HG03025 (cell line): ENCODE results near the gene OR2AE1.

Experiments used
- ATAC-seq: cut with Tn5 transposase; IDR thresholded peaks from one replicate; pipeline ENCODE4 v1.9.1; 2021; ENCODE audit warnings: mild to moderate bottlenecking, moderate library complexity; ENCODE audit not compliant: unreplicated experiment, low FRiP score

The OR2AE1 gene

GRCh38 chr7:99860281-99861127 lies 16.3 kb downstream of the OR2AE1 start:
- ATAC-seq = no peak

- ATAC-seq = no peak
These were observed 21.6 kb downstream of the OR2AE1 start for GRCh38 chr7:99855236-99855635.

DNA sequence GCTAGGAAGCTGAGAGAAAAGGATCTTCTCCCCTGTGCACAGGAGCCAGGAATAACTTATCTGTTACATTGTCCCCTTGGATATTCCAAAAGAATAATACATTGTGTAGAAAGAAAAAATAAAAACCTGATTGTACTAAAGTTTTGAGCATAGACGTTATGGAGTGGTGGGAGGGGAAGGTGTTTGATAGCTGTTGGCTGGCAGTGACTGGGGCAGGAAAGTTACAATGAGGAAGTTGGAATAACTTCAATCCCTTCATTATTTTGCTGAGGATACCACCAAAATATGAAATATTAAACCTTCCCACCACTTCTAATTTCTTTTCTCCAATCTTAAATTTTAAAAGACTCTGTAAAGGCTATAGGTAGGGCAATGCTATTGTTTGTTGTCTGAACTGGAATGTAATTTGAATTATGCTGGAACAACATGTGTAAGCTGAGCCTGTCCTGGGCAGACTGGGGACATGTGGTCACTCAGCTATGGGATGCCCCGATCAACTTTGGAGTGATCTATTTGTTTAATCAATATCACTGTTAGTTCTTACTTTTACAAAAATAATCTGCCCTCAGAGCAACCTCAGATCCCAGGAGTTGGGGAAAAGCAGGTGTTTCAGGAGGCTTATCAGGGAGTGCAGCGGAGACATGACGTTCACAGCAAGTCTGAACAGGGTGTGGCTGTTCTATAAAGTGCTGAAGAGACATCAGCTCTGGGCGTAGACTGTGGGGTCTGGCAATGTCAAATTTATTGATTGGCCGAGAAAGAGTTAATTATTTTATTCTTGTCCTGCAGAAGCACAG lies 28.2 kb downstream of the OR2AE1 start:
- ATAC-seq = no peak

DNA sequence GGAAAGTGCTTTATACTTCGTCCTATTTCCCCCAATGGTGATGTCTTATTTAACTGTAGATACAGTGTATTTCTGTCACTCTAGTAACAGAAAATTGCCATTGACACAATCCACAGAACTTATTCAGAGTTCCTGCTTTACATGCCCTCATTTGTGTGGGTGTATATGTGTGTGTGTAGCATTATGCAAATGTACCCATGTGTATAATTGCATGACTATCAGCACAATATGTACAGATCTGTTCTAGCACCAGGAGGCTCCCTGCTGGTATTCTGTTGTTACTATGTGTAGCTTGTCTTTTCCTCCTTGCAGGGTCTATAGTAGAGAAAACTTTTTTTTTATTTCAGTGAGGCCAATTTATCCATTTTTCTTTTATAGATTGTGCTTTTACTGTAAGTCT lies 32.5 kb downstream of the OR2AE1 start:
- no peak for ATAC-seq

GRCh38 chr7:99843808-99844207 lies 33.0 kb downstream of the OR2AE1 start:
- no peak for ATAC-seq

- ATAC-seq = no peak
These were observed 33.9 kb downstream of the OR2AE1 start for GRCh38 chr7:99842926-99843325.

DNA sequence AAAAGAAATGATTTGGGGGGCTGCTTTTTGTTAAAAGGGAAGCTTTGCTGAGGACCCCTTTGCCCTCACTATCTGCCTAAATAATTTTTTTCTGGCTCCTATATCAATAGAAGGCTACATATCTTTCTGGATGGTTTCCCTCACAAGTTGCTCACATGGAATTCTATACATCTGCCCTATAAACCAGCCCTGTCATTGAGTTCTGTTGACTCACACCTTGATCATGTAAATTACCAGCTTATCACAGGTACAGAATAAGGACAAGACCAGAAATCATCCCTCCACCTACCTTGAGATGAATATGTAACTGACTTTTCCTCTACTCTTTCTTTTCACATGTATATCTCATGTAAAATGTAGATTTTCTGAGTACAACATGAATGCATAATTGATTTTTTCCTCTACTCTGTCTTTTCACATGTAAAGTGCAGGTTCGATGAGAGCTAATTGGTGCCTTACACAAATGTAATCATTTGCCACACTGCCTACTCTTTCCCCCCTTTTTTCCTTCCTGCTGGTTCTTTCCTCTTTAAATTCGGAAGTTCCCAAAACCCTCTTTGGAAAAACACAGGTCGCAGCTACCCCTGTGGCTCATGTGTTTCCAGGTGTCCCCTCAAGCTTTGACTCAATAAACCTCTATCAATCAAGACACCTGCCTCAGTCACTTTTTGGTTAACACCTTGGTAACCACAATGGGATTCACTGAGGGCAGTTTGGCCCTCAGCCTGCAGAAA lies 36.5 kb downstream of the OR2AE1 start:
- no peak for ATAC-seq

GRCh38 chr7:99839287-99840021 lies 37.4 kb downstream of the OR2AE1 start:
- ATAC-seq = no peak

GRCh38 chr7:99837649-99838361 lies 39.0 kb downstream of the OR2AE1 start:
- ATAC-seq = no peak

- no peak for ATAC-seq
These were observed 41.6 kb downstream of the OR2AE1 start for GRCh38 chr7:99835189-99835588.

GRCh38 chr7:99834382-99834781 lies 42.5 kb downstream of the OR2AE1 start:
- ATAC-seq = no peak

GRCh38 chr7:99833289-99833877 lies 43.5 kb downstream of the OR2AE1 start:
- ATAC-seq = no peak

DNA sequence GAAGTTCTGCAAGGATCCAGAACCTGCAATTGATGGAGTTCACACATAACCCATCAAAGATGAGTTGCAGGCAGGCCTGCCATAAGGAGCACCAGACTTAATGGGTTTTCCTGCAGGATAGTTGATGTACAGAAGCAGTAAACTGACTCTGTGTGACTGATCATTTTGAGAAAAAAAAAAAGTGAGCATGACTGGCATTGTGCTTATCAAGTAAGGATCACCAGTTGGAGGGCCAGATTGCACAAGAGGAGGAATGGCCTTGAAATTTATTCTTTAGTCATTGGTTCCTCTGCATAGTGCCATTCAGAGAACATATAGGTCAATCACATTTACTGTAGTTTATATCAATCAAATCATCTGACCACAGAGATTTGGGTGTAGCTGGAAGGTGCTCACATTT lies 45.2 kb downstream of the OR2AE1 start:
- no peak for ATAC-seq

- no peak for ATAC-seq
These were observed 47.2 kb downstream of the OR2AE1 start for GRCh38 chr7:99829524-99830160.

- ATAC-seq = no peak
These were observed 48.0 kb downstream of the OR2AE1 start for GRCh38 chr7:99828811-99829210.

DNA sequence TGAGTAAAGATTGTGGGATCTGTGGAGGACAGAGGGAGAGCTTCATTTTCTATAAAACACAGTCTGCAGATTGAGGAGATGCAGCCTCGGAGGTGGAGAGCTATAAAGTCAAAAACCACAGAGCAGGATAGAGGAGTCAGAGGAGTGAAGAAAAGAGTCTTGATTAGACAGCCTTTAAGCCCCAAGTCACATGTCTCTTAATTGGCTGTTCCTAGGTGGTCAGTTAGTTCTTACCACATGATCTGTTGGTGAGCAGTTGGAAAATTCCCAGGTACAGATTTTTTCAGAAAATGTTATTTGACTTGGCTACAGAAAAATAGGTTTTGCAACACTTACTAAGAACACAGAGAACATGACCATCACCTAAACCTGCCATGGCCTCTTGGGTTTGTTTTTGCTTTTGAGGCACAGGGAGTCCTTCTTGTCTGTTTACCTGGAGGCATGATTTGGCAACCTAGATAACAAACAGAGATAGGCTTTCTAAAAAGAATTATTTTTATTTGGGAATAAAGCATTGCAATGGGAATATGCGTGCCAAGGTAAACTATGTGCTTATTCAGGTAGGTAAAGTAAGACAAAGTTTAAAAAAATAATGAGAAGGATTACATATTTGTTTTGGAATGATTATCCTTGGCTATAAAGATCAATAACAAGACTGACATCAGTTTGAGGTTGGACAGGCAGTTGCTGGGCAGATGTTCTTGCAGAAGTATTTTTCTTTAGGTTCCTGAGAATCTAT lies 49.6 kb downstream of the OR2AE1 start:
- no peak for ATAC-seq
